Measurements from ENCODE around the gene SLC2A10.

Gene SLC2A10

GRCh38 chr20:46701556-46701955 lies 7.9 kb upstream of the SLC2A10 start:
- no peak for DNase-seq
- intact Hi-C loops (cut with DNase I): no loop called here

DNA sequence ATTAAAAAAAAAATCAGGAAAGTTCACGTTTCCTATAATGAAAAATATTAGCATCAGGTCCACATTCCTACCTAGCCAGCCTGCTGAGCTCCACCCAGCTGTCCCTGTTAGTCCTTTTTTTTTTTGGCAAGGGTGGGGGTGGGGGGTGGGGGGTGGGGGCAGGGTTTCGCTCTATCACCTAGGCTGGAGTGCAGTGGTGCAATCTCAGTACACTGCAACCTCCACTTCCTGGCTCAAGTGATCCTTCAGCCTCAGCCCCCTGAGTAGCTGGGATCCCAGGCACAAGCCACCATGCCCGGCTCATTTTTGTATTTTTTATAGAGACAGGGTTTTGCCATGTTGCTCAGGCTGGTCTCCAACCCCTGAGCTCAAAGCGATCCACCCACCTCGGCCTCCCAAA lies 7.5 kb upstream of the SLC2A10 start:
- intact Hi-C loops (cut with DNase I): no loop called here
- no peak for DNase-seq

GRCh38 chr20:46702447-46703203 lies 6.8 kb upstream of the SLC2A10 start:
- intact Hi-C loops (cut with DNase I): no loop called here

GRCh38 chr20:46703435-46703834 lies 6.0 kb upstream of the SLC2A10 start:
- no peak for DNase-seq
- intact Hi-C loops (cut with DNase I): no loop called here

More at GRCh38 chr20:46702447-46703203, 6.8 kb upstream of the SLC2A10 start:
- no peak for DNase-seq

DNA sequence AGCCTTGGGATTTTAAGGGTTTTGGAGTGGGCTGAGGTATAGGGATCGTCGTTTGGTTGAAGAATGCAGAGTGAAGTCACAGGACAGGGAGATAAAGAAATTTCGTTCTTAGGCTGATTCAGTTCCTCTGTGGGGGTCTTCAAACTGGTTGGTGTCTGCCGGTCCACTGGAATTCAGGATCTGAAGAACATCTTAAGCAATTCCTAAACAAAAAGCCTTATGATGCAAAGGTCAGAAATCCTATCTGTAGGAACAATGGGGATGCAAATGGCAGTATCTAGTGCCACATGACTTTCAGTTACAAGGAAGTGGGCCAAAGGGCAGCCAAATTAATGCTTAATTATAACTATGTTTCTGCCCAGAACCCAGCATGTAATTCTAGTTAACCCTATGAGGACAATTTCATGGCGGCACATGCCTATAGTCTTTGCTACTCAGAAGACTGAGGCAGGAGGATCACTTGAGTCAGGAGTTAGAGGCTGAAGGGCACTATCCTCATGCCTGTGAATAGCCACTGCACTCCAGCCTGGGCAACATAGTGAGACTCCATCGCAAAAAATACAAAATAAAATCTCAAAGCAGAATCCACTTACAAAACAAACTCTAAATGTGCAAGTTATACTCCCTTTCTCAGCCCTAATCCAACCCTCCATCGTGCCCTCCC lies 4.6 kb upstream of the SLC2A10 start:
- intact Hi-C loops (cut with DNase I): no loop called here

DNA sequence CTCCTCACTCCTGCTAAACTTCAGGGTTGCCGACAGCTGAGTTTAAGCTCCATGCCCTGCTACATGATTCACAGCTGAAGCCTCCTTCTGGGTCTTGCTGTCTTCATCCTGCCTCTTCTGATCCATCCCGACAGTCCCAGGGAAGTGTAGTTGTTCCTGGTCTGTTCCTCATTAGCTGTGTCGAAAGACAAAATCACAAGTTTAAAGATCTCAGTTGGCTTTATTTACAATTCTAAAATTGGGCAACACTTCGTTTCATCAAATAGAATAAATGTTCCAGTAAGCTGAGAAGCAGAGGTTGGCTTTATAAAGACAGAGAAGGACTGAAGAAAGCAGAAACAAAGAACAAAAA lies 4.1 kb upstream of the SLC2A10 start:
- DNase-seq: no peak
- intact Hi-C loops (cut with DNase I): no loop called here

More for the DNA sequence above, 4.6 kb upstream of the SLC2A10 start:
- no peak for DNase-seq

GRCh38 chr20:46706242-46706641 lies 3.2 kb upstream of the SLC2A10 start:
- intact Hi-C loops (cut with DNase I): no loop called here
- no peak for DNase-seq

DNA sequence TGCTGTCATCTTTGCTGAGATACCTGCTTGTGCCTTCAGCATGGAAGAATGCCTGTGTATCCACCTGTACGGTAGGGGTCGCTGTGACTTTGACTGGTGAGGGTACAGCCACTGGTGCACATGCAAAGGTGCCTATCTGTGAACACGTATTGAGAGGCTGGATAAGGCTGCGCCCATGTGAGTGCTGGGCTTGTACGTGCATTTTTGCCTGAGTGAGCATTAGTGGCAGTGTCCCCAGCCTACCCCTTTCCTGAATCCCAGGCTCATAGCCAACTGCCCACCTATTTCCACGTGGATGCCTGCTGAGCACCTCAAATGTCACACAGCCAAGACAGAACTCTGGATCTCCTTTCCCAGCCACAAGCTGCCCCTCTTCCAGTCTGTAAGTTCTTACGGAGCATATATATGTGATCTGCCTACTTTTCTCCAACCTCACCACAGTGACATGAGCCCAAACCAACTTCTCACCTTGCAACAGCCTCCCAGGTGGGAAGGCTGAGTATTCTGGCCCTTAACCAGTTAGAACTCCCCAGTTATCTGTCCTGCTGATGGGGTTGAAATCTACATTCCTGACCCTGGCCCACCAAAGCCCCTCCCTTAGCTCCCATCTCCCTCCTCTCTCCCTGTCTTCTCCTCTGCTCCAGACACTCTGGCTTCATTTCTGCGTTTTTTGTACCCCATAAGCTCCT lies 1.1 kb upstream of the SLC2A10 start:
- DNase-seq: no peak
- intact Hi-C loops (cut with DNase I): no loop called here

GRCh38 chr20:46709055-46709458 lies 392 bp upstream of the SLC2A10 start:
- intact Hi-C loops (cut with DNase I): no loop called here
- no peak for DNase-seq

DNA sequence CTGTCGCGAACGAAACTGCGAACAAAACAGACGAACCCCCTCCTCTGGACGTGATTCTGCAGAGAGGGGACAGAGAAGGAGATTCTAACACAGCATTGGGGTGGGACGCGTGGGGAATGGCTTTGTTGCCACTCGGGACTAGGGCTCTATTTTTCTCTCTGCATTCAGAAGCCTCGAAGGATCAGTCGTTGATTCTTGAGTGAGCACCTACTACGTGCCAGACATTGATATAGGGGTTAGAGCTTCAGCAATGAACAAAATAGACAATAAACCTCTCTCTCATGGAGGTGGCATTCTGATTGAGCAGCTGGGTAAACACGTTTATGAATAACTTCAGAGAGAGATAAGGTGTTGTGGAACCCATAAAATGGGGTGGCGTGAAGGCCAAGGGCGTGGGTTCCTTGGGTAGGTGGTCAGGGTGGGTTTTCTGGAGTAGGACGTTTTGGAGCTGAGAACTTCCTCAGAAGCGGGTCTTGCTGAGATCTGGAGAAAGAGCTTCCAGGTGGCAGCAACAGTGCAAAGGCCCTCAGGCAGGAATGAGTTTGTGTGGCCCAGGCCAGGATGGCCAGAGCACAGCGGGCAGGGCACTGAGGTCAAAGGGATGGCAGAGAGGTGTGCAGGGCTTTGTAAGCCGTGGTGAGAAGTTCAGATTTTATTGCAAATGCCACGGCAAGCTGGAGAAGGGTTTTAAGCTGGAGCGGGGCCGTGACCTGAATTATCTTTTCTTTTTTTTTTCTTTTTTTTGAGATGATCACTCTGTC lies 884 bp downstream of the SLC2A10 start:
- no peak for DNase-seq
- intact Hi-C loops (cut with DNase I): no loop called here

DNA sequence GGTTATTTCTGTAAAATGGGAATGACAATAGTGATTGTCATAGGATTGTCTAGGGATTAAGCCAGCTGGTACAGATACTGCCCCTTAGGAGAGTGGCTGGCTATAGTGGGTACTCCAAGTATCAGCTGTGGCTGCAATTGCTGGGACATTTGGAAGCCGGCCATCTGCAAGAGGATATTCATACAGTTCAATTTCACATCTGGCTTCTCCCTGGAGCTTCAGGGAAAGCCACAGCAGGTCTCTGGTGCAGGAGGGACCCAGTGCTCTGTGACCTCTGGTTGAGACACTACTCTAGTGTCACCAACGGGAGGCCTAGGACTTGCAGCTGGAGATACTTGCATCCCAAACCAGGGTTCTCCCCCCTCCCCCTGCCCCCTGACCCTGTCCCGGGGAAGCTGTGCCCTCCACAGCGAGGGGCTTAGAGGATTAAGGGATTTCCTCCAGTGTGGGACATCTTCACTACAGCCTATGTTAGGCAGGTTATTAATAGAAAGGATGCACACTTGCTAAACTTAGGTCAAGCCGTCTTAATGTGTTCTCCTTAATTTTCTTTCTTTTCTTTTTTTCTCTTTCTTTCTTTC lies 2.7 kb downstream of the SLC2A10 start:
- intact Hi-C loops (cut with DNase I): no loop called here
- no peak for DNase-seq

- no peak for DNase-seq
These were observed 4.7 kb downstream of the SLC2A10 start for GRCh38 chr20:46713957-46714834.

GRCh38 chr20:46715292-46715756 lies 5.9 kb downstream of the SLC2A10 start:
- intact Hi-C loops (cut with DNase I): no loop called here
- DNase-seq: no peak

More at GRCh38 chr20:46713957-46714834, 4.7 kb downstream of the SLC2A10 start:
- intact Hi-C loops (cut with DNase I): no loop called here

DNA sequence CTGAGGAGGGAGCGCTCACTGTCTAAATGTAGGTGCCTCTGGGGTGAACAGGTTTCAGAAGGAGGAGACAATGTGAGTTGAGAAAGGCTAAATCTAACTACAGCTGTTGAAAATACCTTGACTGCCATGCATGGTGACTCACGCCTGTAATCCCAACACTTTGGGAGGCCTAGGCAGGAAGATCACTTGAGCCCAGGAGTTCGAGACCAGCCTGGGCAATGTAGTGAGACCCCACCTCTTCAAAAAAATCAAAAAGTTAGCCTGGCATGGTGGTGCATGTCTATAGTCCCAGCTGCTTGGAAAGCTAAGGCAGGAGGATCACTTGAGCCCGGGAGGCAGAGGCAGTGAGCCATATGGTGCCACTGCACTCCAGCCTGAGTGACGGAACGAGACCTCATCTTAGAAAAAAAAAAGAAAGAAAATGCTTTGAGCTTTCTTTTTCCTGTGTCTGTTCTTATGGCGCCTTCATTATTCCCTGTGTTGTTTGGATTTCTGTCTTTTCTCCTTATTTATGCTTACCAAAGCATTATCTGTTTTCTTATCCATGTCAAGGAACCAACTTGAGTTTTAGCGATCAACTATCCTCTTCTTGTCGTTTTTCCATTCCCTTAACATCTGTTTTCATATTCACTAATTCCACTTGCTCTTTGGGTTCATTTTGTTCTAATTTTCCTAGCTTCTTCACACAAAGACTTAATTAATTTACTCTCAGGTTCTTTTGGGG lies 8.5 kb downstream of the SLC2A10 start:
- DNase-seq: no peak
- intact Hi-C loops (cut with DNase I): no loop called here

- DNase-seq: no peak
- intact Hi-C loops (cut with DNase I): no loop called here
These were observed 10.6 kb downstream of the SLC2A10 start for GRCh38 chr20:46720019-46720418.

GRCh38 chr20:46720776-46721425 lies 11.5 kb downstream of the SLC2A10 start:
- no peak for DNase-seq
- intact Hi-C loops (cut with DNase I): no loop called here

- intact Hi-C loops (cut with DNase I): no loop called here
- no peak for DNase-seq
These were observed 12.0 kb downstream of the SLC2A10 start for GRCh38 chr20:46721476-46721875.

DNA sequence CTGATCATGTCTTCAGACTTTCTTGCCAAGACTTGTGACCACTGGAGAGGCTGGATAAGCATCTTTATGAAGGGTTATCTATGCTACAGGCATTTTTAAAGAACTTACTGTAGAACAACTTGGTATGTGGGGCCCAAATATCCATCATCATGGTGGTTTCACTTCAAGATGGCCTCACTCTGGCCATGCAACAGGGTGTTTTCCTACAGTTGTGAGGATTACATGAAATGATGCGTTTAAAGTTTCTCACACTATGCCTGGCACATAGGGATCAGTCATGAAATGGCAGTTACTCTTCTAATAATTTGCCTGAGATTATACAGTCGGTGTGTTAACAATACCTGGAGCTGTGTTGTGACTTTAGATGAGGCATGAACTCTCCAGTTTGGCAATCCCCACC lies 13.0 kb downstream of the SLC2A10 start:
- intact Hi-C loops (cut with DNase I): no loop called here
- DNase-seq: no peak
